Umbilical cord (tissue), 2 donors: ENCODE data around the gene CLDN24. TPM values are rescaled to one million over a fixed set of nuclear protein-coding genes. Genes with fewer than 3 reads are reported as not detected.

ENCODE experiments used
- DNase-seq: peaks from one replicate; pipeline ENCODE4 v3.0.0-alpha.2; 2015; ENCODE audit warnings: low spot score
- total RNA-seq: library from RNA; depleted of rRNA; stranded (reverse); fragments of >200 nt; gene quantifications from one replicate; pipeline ENCODE4 v1.2.3, GENCODE V29; 2014; ENCODE audit warnings: low replicate concordance; ENCODE audit not compliant: insufficient read depth

Gene CLDN24
- total RNA-seq, result not detected

- DNase-seq, result no peak
These were observed at the start of gene CLDN24 for GRCh38 chr4:183322326-183322725. CLDN24 (minus strand) TSS chr4:183322426; CDS start chr4:183322426, 0 bp downstream.

DNA sequence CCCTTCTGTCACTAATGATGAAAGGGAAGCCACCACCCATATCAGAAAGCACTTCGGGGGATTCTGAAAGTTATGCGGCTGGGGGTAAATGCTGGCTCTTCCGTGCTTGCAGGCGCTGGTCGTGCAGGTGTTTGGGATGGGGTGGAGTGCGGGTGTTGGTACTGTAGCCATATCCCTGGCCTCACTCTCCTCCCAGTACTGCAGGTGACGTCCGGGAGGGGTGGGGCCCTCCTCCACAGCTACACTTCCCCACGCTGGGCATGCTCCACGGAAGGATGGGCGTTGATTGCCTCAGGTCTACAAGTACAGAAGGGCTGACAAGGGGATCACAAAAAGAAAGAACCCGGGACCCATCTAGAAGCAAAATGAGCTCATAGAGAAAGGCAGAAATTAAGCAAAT lies 48.6 kb upstream of the CLDN24 start:
- DNase-seq, result peak; percentile 33

- no peak for DNase-seq
These were observed 46.8 kb upstream of the CLDN24 start for GRCh38 chr4:183369073-183369472.

- DNase-seq, result no peak
These were observed 44.1 kb upstream of the CLDN24 start for GRCh38 chr4:183366206-183366835.

DNA sequence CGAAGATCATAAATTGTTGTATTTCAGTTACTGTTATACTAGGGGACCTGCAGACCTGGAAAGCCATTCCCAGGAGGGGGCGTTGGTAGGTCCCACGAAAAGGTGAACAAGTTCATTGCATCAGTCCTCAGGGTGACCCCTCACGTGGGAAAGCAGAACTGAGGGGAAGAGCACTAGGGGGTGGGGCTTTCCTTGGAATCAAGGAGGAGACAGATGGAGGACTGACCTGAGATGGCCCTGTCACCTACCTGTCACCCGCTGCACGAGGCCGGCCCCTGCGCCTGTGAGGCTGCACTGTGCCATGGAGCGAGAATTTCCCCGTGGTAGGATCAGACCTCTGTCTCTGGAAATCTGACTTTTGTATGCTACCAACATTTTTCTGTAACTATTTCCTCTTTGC lies 41.8 kb upstream of the CLDN24 start:
- no peak for DNase-seq

DNA sequence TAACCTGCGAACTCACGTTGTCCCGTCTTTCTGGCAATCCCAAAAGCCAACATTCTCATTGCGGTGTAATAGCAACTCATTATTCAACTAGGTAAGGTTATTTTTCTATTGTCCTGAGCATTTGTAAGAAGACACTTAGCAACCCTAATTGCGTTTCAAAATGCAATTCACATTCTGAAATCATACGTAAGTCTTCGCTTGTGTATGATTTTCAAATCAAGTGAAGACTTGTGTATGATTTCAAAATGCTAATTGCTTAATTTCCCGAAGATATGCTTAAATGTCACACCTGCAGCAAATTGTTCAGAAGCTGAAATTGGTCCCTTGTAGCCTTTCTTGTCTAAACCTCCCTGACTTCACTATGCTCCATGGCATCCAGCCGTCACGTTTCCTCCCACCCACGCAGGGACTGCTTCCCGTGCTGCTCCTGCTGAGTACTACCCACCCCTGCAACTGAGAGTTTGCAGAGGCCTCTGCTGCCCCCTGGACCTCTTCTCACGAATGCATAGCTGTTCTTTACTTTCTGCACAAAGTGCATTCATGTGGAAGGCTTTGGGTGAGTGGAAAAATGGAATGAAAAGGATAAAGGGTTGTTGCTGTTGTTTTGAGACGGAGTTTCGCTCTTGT lies 40.8 kb upstream of the CLDN24 start:
- DNase-seq, result no peak

DNA sequence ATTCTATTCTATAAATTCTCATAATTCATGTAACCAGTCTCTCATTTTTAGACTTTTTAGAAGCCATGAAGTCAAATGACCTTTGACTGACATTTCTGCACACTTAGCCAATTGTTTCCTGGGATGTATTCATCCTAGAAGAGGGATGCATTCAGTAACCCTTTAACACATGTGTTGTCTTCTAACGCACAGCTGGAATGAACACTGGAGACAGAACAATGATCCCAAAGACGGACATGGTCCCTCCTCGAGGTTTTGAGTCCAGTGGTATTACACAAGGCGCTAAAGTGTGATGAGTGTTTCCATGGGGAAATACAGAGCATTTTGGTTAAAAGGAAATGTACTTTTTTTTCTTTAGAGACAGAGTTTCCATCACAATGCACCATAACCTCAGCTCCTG lies 39.8 kb upstream of the CLDN24 start:
- DNase-seq, result no peak

- DNase-seq, result peak; percentile 43
These were observed 38.1 kb upstream of the CLDN24 start for GRCh38 chr4:183360161-183360919.

- DNase-seq, result no peak
These were observed 36.1 kb upstream of the CLDN24 start for GRCh38 chr4:183358215-183358755.

- no peak for DNase-seq
These were observed 34.9 kb upstream of the CLDN24 start for GRCh38 chr4:183356931-183357675.

DNA sequence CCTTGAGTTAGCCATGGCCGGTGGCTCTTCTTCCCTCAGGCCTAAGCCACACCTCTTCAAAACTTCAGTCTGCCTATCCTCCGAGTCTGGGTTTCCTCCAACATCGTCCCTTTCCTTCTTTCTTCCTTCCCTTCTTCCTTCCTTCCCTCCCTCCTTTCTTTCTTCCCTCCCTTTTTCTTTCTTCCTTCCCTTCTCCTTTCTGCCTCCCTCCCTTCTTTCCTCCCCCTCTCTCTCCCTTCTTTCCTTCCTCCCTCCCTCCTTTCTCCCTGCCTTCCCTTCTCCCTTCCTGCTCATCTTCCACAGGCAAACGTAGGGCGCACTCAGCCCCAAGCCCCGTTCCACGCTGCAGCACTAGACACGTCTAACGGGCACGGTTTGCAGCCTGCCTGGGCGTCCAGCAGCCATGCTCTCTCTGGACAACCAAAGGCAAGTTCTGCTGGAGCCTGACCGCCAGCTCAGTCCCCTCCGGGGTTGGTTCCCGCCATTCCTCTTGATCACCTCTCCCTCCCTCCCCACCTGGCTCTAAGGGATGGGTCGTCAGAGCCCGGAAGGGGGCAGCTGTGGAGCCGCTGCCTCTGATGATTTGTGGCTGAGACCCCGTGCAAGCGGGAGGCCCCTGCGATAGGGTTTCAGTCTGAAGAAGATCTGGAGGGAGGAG lies 34.1 kb upstream of the CLDN24 start:
- DNase-seq, result no peak

- DNase-seq, result peak; percentile 35
These were observed 33.2 kb upstream of the CLDN24 start for GRCh38 chr4:183355405-183355804.

DNA sequence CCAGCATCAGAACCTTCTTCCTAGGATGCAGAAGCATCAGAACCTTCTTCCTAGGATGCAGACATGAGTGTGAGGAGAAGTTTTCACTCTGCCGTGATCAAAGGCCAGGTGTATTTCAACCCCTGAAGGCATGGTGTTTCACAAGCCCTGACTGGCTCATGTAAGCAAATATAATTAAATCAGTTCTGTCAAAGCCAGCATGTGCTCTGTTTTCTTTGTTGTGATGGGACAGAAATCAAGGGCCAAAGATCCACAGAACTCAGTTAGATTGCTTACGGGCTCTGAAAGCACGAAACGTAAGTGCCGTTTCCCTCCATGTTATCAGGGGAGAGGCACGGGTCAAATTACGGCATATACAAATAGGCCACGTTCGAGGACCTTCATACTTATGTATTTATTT lies 32.0 kb upstream of the CLDN24 start:
- no peak for DNase-seq

DNA sequence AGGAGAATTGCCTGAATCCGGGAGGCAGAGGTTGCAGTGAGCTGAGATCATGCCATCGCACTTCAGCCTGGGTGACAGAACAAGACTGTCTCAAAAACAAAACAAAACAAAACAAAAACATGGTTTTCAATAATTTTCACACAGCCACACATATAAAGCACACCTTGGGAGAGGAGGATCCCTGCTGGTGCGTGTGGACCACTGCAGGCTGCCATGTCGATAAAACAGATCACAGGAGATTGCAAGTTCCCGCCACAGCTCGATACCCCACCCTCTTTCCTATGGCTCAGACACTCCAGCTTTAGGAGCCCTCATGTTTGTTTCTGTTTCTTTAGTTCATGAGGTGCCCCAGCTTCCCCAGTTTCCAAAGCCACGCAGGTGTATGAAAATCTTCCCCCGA lies 31.3 kb upstream of the CLDN24 start:
- no peak for DNase-seq

DNA sequence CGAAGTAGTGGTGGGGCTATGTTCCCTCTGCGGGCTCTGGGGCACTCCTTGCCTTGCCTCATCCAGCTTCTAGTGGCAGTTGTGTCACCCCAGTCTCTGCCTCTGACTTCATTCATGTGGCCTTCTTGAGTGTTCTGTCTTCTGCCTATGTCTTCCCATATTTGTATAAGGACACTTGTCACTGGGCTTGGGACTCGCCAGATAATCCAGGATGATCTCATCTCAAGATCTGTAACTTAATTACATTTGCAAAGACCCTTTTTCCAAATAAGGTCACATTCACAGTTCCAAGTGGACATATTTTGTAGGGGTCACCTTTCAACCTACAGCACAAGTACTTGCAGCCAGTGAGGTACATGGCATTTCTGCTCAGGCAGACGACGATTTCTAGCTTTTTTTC lies 30.3 kb upstream of the CLDN24 start:
- DNase-seq, result no peak

DNA sequence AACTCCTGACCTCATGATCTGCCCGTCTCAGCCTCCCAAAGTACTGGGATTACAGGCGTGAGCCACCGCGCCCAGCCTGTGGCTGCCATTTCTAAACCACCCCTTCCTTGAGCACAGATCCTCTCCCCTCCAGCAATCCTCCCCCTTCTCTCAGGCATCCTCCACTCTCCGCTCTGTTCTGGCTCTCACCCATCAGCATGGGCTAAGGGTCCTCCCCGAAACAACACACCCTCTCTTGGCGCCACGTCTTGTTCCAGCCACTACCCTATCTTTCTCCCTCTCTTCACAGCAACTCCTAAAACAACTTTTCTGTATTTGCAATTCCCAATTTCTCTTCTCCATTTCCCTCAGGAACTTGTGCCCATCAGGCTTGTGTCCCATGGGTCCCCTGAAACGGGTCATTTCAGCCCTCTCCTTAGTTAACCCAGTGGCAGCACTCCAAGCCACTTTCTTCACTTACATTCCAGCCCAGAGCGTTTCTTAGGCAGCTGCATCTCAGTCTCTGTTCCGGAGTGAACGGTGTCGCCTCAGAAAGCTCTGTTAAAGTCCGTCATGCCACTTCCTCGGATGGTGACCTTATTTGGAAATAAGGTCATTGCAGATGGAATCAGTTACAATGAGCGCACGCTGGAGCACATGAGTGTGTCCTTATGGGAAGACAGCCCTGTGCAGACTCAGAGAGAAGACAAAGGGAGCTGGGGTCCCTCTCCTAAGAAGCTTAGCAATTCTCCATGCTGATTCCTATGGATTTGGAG lies 28.3 kb upstream of the CLDN24 start:
- no peak for DNase-seq

DNA sequence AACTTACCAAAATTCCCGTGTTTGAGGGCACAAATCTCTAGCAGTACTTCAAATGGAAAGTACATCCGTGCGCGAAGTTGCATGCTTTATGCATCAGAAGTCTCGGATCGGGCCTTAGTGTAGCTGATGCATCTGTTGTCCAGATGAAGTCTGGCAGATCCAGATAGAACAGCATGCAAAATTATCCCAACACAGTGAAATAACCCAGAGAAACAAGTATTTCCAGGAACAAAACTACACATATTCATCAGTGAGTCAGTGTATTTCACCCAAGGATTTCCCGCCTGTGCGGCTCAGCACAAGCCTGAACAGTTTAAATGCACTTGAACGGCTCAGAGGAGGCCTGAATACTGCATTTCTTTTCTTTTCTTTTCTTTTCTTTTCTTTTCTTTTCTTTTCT lies 27.4 kb upstream of the CLDN24 start:
- DNase-seq, result no peak

- DNase-seq, result peak; percentile 26
These were observed 26.8 kb upstream of the CLDN24 start for GRCh38 chr4:183348706-183349659.

GRCh38 chr4:183348136-183348535 lies 25.9 kb upstream of the CLDN24 start:
- no peak for DNase-seq
